DOHH2 (cell line): ENCODE data around the gene ANKRD42.

Source experiments
- EZH2phosphoT487 ChIP-seq: fragments of 200-600 bp; sonication (generic); IDR thresholded peaks from 2 replicates; pipeline ENCODE4 v1.6.1; 2017; ENCODE audit warnings: borderline replicate concordance, mild to moderate bottlenecking, antibody characterized with exemption, low read length, moderate library complexity, mixed read lengths
- TF ChIP-seq, protein P1 (sequence below): fragments of 200-600 bp; sonication (generic); IDR thresholded peaks from one replicate; pipeline ENCODE4 v1.5.1; 2014; ENCODE audit warnings: antibody characterized with exemption, mild to moderate bottlenecking, low read depth, low read length; ENCODE audit not compliant: poor library complexity, severe bottlenecking

DNA sequence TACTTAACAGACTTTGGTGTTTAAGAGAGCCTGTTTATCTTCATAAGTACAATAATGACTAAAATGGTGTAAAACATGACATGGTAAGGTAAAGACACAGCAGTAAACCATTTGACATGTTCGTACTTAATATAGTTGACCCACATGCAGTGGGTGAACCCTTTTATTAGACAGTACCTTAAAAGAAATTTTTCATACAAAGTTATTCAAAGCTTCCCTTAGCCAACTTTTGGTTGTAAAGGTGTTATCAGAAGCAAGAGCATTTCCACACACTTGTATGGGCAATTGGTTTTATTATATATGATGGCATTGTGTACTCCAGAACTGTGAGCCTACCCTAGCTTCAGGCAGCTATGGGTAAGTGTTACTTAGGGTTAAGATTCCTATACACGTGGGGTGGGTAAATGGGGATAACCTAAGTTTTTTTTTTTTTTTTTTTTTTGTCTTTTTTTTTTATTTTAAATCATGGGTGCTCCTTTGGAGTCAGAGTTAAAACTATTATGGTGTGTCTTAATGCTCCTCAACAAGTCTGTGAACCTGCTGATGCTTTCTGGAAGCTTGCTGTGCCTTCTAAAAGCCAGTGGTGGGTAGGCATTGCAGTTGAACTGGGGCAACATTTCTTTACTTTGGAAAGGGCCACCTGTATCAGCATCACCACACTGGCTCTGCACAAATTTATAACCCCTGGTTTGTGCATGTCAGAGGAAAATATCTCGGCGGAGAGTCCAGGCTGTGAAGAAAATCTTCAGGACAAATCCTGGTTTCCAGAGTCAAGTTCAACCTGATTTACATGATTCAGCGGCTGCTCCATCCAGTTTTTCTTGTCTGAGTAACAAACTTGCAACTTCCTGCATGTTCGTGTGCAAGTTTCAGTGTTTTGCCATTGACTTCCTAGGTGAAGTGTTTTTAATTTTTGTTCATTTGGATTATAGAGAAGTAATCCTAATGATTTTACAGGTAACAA is 33.3 kb upstream of the ANKRD42 start:
- TF ChIP-seq, protein P1, sequence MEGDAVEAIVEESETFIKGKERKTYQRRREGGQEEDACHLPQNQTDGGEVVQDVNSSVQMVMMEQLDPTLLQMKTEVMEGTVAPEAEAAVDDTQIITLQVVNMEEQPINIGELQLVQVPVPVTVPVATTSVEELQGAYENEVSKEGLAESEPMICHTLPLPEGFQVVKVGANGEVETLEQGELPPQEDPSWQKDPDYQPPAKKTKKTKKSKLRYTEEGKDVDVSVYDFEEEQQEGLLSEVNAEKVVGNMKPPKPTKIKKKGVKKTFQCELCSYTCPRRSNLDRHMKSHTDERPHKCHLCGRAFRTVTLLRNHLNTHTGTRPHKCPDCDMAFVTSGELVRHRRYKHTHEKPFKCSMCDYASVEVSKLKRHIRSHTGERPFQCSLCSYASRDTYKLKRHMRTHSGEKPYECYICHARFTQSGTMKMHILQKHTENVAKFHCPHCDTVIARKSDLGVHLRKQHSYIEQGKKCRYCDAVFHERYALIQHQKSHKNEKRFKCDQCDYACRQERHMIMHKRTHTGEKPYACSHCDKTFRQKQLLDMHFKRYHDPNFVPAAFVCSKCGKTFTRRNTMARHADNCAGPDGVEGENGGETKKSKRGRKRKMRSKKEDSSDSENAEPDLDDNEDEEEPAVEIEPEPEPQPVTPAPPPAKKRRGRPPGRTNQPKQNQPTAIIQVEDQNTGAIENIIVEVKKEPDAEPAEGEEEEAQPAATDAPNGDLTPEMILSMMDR: no peak
- no peak for TF ChIP-seq EZH2phosphoT487
